Left colon (tissue), 2 donors: Measurements from ENCODE around the gene DYRK1B. TPM values are rescaled to one million over a fixed set of nuclear protein-coding genes. Genes with fewer than 3 reads are reported as not detected.

Source experiments
- ATAC-seq: fragments of 200-7000 bp; cut with Tn5 transposase; one replicate; pipeline ENCODE4 v1.9.1; 2020; ENCODE audit warnings: mild to moderate bottlenecking, moderate library complexity
- DNase-seq, 2 donors: peaks; one replicate each; pipeline ENCODE4 v3.0.0-alpha.2; 2020
- intact Hi-C, 2 donors: fragments of 100-400 bp; cut with DNase I in 1 of 2; cut with micrococcal nuclease in 1 of 2; formaldehyde crosslinking; loops; one replicate each; pipeline versions ENCODE4 v1.11.2 to v1.14.0; 2022; cut with DNase I, micrococcal nuclease
- microRNA-seq, 2 donors: library from miRNA; unstranded; fragments of <30 nt; microRNA quantifications; one replicate each; pipeline versions ENCODE4 v1.1.0 to v1.2.0, GENCODE V29; 2020
- total RNA-seq, 2 donors: library from RNA; stranded (reverse); fragmentation: NEBNext Ultra II Directional; extraction: Animal tissue kit (Norgen Biotek cat#: 25700); gene quantifications; one replicate each; pipeline ENCODE4 v1.2.1, GENCODE V29; 2021
- donor health status: DM: no; HTN: no; CAD: no.
- donor health status: DM: yes; HTN: yes; CAD: no.

DYRK1B gene
- total RNA-seq, 2 donors from 2014 or later = 7.6 to 16.3 TPM

DNA sequence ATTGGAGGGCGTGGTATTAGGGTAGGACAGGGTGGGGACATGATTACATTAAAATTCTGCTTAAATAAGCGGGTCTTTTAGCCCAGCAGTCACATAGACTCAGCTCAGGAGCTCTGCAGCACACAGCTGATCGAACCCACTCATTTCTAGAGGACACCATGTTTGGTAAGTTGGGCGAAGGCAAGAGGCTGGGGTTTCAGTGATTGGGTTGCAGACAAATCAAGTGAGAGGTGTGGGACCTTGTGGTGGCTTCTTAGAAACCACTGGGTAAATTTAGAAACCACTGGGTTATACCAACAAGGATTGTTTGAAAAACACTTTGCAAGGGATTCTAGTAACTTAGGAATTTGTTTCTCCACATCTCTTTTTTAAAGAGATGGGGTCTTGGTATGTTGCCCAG, 55.2 kb downstream of the DYRK1B start, which contains the start of gene LEUTX:
LEUTX (plus strand) TSS at position 92 of the 400 bp plus-strand sequence; CDS start at position 159, 67 bp downstream.
- ATAC-seq (no peak), DNase-seq (no peak)
- intact Hi-C loops = no loop called here

Small RNA genes lying within 50 kb of the gene (microRNA-seq; reads per million reads assigned to microRNA genes)
- gene MIR6719 = 0 reads per million in 2 donors

Other genes starting within 250 kb of the DYRK1B start
- not detected for gene LGALS13, start 231.6 kb downstream of the DYRK1B start, total RNA-seq
- not detected for gene LGALS16, start 178.2 kb downstream of the DYRK1B start, total RNA-seq
- not detected for gene LGALS14, start 129.7 kb downstream of the DYRK1B start, total RNA-seq
- gene CLC, start 96.1 kb downstream of the DYRK1B start, total RNA-seq = 1 to 10 TPM in 1 of 2 donors, not detected in 1; 1.8 TPM
- not detected for gene LEUTX, start 55.3 kb downstream of the DYRK1B start, total RNA-seq
- 100 to 1,000 TPM; 128 to 166 TPM for gene FBL, start 12.2 kb upstream of the DYRK1B start, total RNA-seq
- 1,000 to 10,000 TPM; 6,411 to 6,996 TPM for gene FCGBP, start 100.5 kb upstream of the DYRK1B start, total RNA-seq
- 10 to 100 TPM; 71.7 to 83.1 TPM for gene PSMC4, start 137.0 kb upstream of the DYRK1B start, total RNA-seq
- gene ZNF546, start 162.9 kb upstream of the DYRK1B start, total RNA-seq = 1 to 10 TPM; 2.0 to 3.0 TPM
- 10 to 100 TPM; 19.0 to 23.2 TPM for gene ZNF780B, start 222.1 kb upstream of the DYRK1B start, total RNA-seq